HG02885 (cell line): ENCODE data around the gene ECSCR.
"Not testable (repeated sequence)": the region's sequence is repeated elsewhere in the genome, so short reads cannot be mapped to it uniquely, and the experiment has no call there.

ENCODE experiments used
- ATAC-seq: cut with Tn5 transposase; IDR thresholded peaks from one replicate; pipeline ENCODE4 v1.9.1; 2021; ENCODE audit warnings: mild to moderate bottlenecking; ENCODE audit not compliant: unreplicated experiment, poor library complexity

ECSCR gene

GRCh38 chr5:139414581-139415130 lies 47.9 kb downstream of the ECSCR start:
- no peak for ATAC-seq

GRCh38 chr5:139413963-139414362 lies 48.6 kb downstream of the ECSCR start:
- peak; percentile 46 for ATAC-seq

DNA sequence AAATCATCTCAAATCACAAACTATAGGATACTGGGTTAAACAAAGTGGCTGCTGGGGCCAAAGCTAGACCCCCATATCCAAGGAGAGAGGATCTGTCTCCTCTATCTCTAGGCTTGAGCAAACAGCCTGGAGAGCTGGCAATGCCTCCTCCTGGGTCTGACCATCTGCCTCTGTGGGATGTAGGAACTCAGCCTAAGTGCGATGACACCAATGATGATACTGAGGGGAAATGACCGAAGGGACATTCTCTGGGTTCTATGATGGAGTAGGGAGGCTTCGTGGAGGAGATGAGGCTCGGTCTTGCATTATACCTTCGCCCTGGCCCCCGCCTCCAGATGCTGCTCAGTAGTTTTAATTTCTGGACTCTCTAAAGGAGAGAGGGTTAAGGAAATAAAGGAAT lies 49.4 kb downstream of the ECSCR start:
- ATAC-seq = no peak

GRCh38 chr5:139410993-139411828 lies 51.3 kb downstream of the ECSCR start:
- no peak for ATAC-seq

- no peak for ATAC-seq
Measured at GRCh38 chr5:139410121-139410992, 52.2 kb downstream of the ECSCR start.

- not testable (repeated sequence) for ATAC-seq
Measured at GRCh38 chr5:139409116-139409515, 53.4 kb downstream of the ECSCR start.

DNA sequence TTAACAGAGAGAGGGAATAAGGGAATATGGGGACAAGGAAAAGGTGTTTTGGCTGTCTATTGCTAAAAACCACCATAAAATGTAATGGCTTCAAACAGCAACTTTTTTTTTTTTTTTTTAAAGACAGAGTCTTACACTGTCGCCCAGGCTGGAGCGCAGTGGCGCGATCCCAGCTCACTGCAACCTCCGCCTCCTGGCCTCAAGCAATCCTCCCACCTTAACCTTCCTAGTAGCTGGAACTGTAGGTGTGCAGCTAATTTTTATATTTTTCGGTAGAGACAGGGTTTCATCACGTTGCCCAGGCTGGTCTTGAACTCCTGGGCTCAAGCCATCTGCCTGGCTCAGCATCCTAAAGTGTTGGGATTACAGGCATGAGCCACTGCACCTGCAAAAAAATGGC lies 54.4 kb downstream of the ECSCR start:
- ATAC-seq = no peak

GRCh38 chr5:139407517-139407916 lies 55.0 kb downstream of the ECSCR start:
- no peak for ATAC-seq

GRCh38 chr5:139406963-139407362 lies 55.6 kb downstream of the ECSCR start:
- ATAC-seq = no peak

DNA sequence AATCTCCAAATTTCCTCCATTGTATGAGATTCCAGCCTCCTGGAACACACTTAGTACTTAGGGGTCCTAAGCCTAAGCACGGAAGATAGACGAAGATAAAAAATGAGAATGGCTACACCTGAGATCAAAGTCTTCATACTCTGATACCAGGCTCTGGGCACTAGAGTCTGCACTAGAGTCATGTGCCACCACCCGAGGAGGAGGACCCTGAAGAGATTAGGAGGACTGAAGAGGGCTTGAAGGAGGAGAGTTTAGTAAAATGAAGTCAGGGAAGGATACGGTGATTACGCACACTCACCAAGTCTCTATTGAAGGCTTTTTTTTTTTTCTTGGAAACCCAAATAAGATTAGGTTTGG lies 58.1 kb downstream of the ECSCR start:
- ATAC-seq = no peak

GRCh38 chr5:139403787-139404483 lies 58.6 kb downstream of the ECSCR start, which contains the start of gene SPATA24:
Gene SPATA24 (minus strand): TSS chr5:139404089. CDS start chr5:139404060, 29 bp downstream.
- peak; percentile 80 for ATAC-seq

DNA sequence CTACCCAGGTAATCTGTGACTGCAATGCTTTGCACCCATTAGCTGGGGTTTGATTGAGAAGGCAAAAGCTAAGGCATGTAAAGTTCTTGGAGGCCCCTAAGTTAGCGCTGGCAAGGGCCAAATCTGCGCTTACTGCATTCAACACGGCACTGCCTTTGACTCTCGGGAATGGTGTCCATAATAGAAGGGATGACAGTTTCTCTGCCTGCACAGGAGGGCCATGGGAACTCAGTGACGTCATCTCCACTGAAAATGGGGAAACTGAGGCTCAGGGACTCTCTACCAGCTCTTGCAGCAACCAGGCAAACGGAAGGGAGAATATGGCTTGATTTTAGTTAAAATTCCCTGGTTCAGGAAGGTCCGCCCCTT lies 59.1 kb downstream of the ECSCR start:
- ATAC-seq = no peak

GRCh38 chr5:139402561-139403158 lies 59.9 kb downstream of the ECSCR start:
- ATAC-seq = no peak

- ATAC-seq = no peak
Measured at GRCh38 chr5:139401546-139401945, 61.0 kb downstream of the ECSCR start.

DNA sequence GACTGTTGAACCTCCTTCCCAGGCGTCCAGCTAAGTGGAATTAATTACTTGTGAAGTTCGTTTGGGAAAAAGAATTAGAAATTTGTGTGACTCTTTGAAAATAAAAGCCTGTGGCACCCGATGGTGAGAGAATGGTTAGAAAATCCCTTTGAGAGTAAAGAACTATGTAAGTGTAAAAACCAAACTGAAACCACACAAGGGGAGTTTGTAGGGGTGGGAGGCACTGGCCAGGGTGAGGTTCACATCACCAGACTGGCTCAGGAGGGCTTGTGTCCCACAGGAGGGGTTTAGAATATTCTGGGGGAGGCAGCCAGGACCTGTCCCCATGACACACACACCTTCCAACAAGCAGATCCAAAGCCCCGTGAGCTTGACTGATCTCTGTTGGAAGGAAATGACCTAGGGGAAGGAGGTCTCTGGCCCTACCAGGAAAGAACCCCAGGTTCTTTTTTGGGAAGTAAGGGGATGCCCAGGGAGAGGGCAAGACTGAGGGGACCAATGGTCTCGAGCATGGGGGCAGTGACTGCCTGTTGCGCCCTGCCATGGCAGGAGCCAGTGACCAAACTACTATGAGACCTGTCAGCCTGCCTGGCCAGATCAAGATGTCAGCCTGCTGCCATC lies 62.9 kb downstream of the ECSCR start:
- peak; percentile 29 for ATAC-seq
